ENCODE data around the gene ANO2. TPM values are rescaled to one million over a fixed set of nuclear protein-coding genes. Genes with fewer than 3 reads are reported as not detected.

Gene ANO2
- polyA plus RNA-seq, 2 donors: 1.3 to 1.4 TPM

GRCh38 chr12:5868625-5869295, 76.3 kb downstream of the ANO2 start:
- Histone ChIP-seq H3K36me3 (ENCODE audit: control insufficient read depth in 2 of 2, insufficient read depth in 2 of 2, low read length in 1 of 2) (no peaks in the 10 kb centered on the region), H3K4me3 (ENCODE audit: low read depth in 1 of 2, low read length in 2 of 2) (no peak overlapping the region), H3K27ac (ENCODE audit: low read depth in 2 of 2, low read length in 1 of 2) (no peak overlapping the region), H3K27me3 (ENCODE audit: control insufficient read depth in 1 of 2, insufficient read depth in 2 of 2, low read length in 2 of 2) (peaks cover 0 to 8% of the 10 kb centered on the region in 2 donors), H3K4me1 (ENCODE audit: control insufficient read depth in 2 of 2, insufficient read depth in 2 of 2, low read length in 1 of 2) (peaks cover 0 to 3% of the 10 kb centered on the region in 2 donors), H3K9me3 (ENCODE audit: control insufficient read depth in 2 of 2, insufficient read depth in 1 of 2, low read depth in 1 of 2, low read length in 1 of 2) (peaks cover 0 to 3% of the 10 kb centered on the region in 2 donors)
- WGBS, 2 donors: 77 to 78% methylated on average over 10 of the region's 10 CpGs

- Histone ChIP-seq H3K4me3 (ENCODE audit: low read depth in 1 of 2, low read length in 2 of 2) (no peak overlapping the region), H3K27ac (ENCODE audit: low read depth in 2 of 2, low read length in 1 of 2) (no peak overlapping the region), H3K27me3 (ENCODE audit: control insufficient read depth in 1 of 2, insufficient read depth in 2 of 2, low read length in 2 of 2) (peaks cover 0 to 8% of the 10 kb centered on the region in 2 donors), H3K36me3 (ENCODE audit: control insufficient read depth in 2 of 2, insufficient read depth in 2 of 2, low read length in 1 of 2) (no peaks in the 10 kb centered on the region), H3K4me1 (ENCODE audit: control insufficient read depth in 2 of 2, insufficient read depth in 2 of 2, low read length in 1 of 2) (peaks cover 0 to 3% of the 10 kb centered on the region in 2 donors), H3K9me3 (ENCODE audit: control insufficient read depth in 2 of 2, insufficient read depth in 1 of 2, low read depth in 1 of 2, low read length in 1 of 2) (peaks cover 0 to 6% of the 10 kb centered on the region in 2 donors)
- WGBS, 2 donors: 92 to 97% methylated on average over 2 of the region's 2 CpGs
Observed at GRCh38 chr12:5865397-5865796, 79.7 kb downstream of the ANO2 start.

GRCh38 chr12:5864972-5865371, 80.1 kb downstream of the ANO2 start:
- no peak overlapping the region for H3K27ac ChIP-seq (ENCODE audit: low read depth in 2 of 2, low read length in 1 of 2)
- H3K36me3 ChIP-seq (ENCODE audit: control insufficient read depth in 2 of 2, insufficient read depth in 2 of 2, low read length in 1 of 2): no peaks in the 10 kb centered on the region
- H3K4me1 ChIP-seq (ENCODE audit: control insufficient read depth in 2 of 2, insufficient read depth in 2 of 2, low read length in 1 of 2): peaks cover 0 to 3% of the 10 kb centered on the region in 2 donors
- WGBS, 2 donors: 33 to 40% methylated on average over 1 of the region's 1 CpG
- peaks cover 0 to 8% of the 10 kb centered on the region in 2 donors for H3K27me3 ChIP-seq (ENCODE audit: control insufficient read depth in 1 of 2, insufficient read depth in 2 of 2, low read length in 2 of 2)
- no peak overlapping the region for H3K4me3 ChIP-seq (ENCODE audit: low read depth in 1 of 2, low read length in 2 of 2)
- peaks cover 0 to 6% of the 10 kb centered on the region in 2 donors for H3K9me3 ChIP-seq (ENCODE audit: control insufficient read depth in 2 of 2, insufficient read depth in 1 of 2, low read depth in 1 of 2, low read length in 1 of 2)

GRCh38 chr12:5864301-5864700, 80.8 kb downstream of the ANO2 start:
- Histone ChIP-seq H3K27me3 (ENCODE audit: control insufficient read depth in 1 of 2, insufficient read depth in 2 of 2, low read length in 2 of 2) (peaks cover 0 to 8% of the 10 kb centered on the region in 2 donors), H3K36me3 (ENCODE audit: control insufficient read depth in 2 of 2, insufficient read depth in 2 of 2, low read length in 1 of 2) (no peaks in the 10 kb centered on the region), H3K9me3 (ENCODE audit: control insufficient read depth in 2 of 2, insufficient read depth in 1 of 2, low read depth in 1 of 2, low read length in 1 of 2) (peaks cover 0 to 6% of the 10 kb centered on the region in 2 donors), H3K4me3 (ENCODE audit: low read depth in 1 of 2, low read length in 2 of 2) (no peak overlapping the region), H3K4me1 (ENCODE audit: control insufficient read depth in 2 of 2, insufficient read depth in 2 of 2, low read length in 1 of 2) (peaks cover 0 to 3% of the 10 kb centered on the region in 2 donors), H3K27ac (ENCODE audit: low read depth in 2 of 2, low read length in 1 of 2) (no peak overlapping the region)
- 85 to 88% methylated on average over 3 of the region's 3 CpGs for WGBS, 2 donors

- Histone ChIP-seq H3K27me3 (ENCODE audit: control insufficient read depth in 1 of 2, insufficient read depth in 2 of 2, low read length in 2 of 2) (no peaks in the 10 kb centered on the region), H3K4me3 (ENCODE audit: low read depth in 1 of 2, low read length in 2 of 2) (no peak overlapping the region), H3K4me1 (ENCODE audit: control insufficient read depth in 2 of 2, insufficient read depth in 2 of 2, low read length in 1 of 2) (no peaks in the 10 kb centered on the region), H3K36me3 (ENCODE audit: control insufficient read depth in 2 of 2, insufficient read depth in 2 of 2, low read length in 1 of 2) (no peaks in the 10 kb centered on the region), H3K27ac (ENCODE audit: low read depth in 2 of 2, low read length in 1 of 2) (no peak overlapping the region), H3K9me3 (ENCODE audit: control insufficient read depth in 2 of 2, insufficient read depth in 1 of 2, low read depth in 1 of 2, low read length in 1 of 2) (peaks cover 0 to 6% of the 10 kb centered on the region in 2 donors)
- WGBS, 2 donors: 75 to 82% methylated on average over 10 of the region's 10 CpGs
Observed at GRCh38 chr12:5861416-5861815, 83.6 kb downstream of the ANO2 start.

- H3K4me1 ChIP-seq (ENCODE audit: control insufficient read depth in 2 of 2, insufficient read depth in 2 of 2, low read length in 1 of 2): no peaks in the 10 kb centered on the region
- H3K36me3 ChIP-seq (ENCODE audit: control insufficient read depth in 2 of 2, insufficient read depth in 2 of 2, low read length in 1 of 2): no peaks in the 10 kb centered on the region
- WGBS, 2 donors: 35 to 43% methylated on average over 4 of the region's 4 CpGs
- H3K9me3 ChIP-seq (ENCODE audit: control insufficient read depth in 2 of 2, insufficient read depth in 1 of 2, low read depth in 1 of 2, low read length in 1 of 2): peaks cover 0 to 3% of the 10 kb centered on the region in 2 donors
- no peak overlapping the region for H3K27ac ChIP-seq (ENCODE audit: low read depth in 2 of 2, low read length in 1 of 2)
- H3K27me3 ChIP-seq (ENCODE audit: control insufficient read depth in 1 of 2, insufficient read depth in 2 of 2, low read length in 2 of 2): no peaks in the 10 kb centered on the region
- H3K4me3 ChIP-seq (ENCODE audit: low read depth in 1 of 2, low read length in 2 of 2): no peak overlapping the region
Observed at GRCh38 chr12:5856692-5857091, 88.4 kb downstream of the ANO2 start.

- Histone ChIP-seq H3K4me1 (ENCODE audit: control insufficient read depth in 2 of 2, insufficient read depth in 2 of 2, low read length in 1 of 2) (no peaks in the 10 kb centered on the region), H3K36me3 (ENCODE audit: control insufficient read depth in 2 of 2, insufficient read depth in 2 of 2, low read length in 1 of 2) (no peaks in the 10 kb centered on the region), H3K9me3 (ENCODE audit: control insufficient read depth in 2 of 2, insufficient read depth in 1 of 2, low read depth in 1 of 2, low read length in 1 of 2) (peaks cover 0 to 7% of the 10 kb centered on the region in 2 donors), H3K4me3 (ENCODE audit: low read depth in 1 of 2, low read length in 2 of 2) (no peak overlapping the region), H3K27ac (ENCODE audit: low read depth in 2 of 2, low read length in 1 of 2) (no peak overlapping the region), H3K27me3 (ENCODE audit: control insufficient read depth in 1 of 2, insufficient read depth in 2 of 2, low read length in 2 of 2) (no peaks in the 10 kb centered on the region)
- WGBS, 2 donors: 86 to 97% methylated on average over 1 of the region's 1 CpG
Observed at GRCh38 chr12:5846950-5847349, 98.1 kb downstream of the ANO2 start.

GRCh38 chr12:5840944-5841343, 104.1 kb downstream of the ANO2 start:
- Histone ChIP-seq H3K9me3 (ENCODE audit: control insufficient read depth in 2 of 2, insufficient read depth in 1 of 2, low read depth in 1 of 2, low read length in 1 of 2) (no peaks in the 10 kb centered on the region), H3K4me3 (ENCODE audit: low read depth in 1 of 2, low read length in 2 of 2) (no peak overlapping the region), H3K36me3 (ENCODE audit: control insufficient read depth in 2 of 2, insufficient read depth in 2 of 2, low read length in 1 of 2) (no peaks in the 10 kb centered on the region), H3K4me1 (ENCODE audit: control insufficient read depth in 2 of 2, insufficient read depth in 2 of 2, low read length in 1 of 2) (no peaks in the 10 kb centered on the region), H3K27ac (ENCODE audit: low read depth in 2 of 2, low read length in 1 of 2) (no peak overlapping the region), H3K27me3 (ENCODE audit: control insufficient read depth in 1 of 2, insufficient read depth in 2 of 2, low read length in 2 of 2) (no peaks in the 10 kb centered on the region)
- WGBS, 2 donors: 60 to 66% methylated on average over 9 of the region's 9 CpGs

GRCh38 chr12:5830111-5830510, 114.9 kb downstream of the ANO2 start:
- WGBS, 2 donors: 50 to 60% methylated on average over 6 of the region's 6 CpGs
- Histone ChIP-seq H3K36me3 (ENCODE audit: control insufficient read depth in 2 of 2, insufficient read depth in 2 of 2, low read length in 1 of 2) (no peaks in the 10 kb centered on the region), H3K4me1 (ENCODE audit: control insufficient read depth in 2 of 2, insufficient read depth in 2 of 2, low read length in 1 of 2) (no peaks in the 10 kb centered on the region), H3K4me3 (ENCODE audit: low read depth in 1 of 2, low read length in 2 of 2) (no peak overlapping the region), H3K27ac (ENCODE audit: low read depth in 2 of 2, low read length in 1 of 2) (no peak overlapping the region), H3K27me3 (ENCODE audit: control insufficient read depth in 1 of 2, insufficient read depth in 2 of 2, low read length in 2 of 2) (no peaks in the 10 kb centered on the region), H3K9me3 (ENCODE audit: control insufficient read depth in 2 of 2, insufficient read depth in 1 of 2, low read depth in 1 of 2, low read length in 1 of 2) (no peaks in the 10 kb centered on the region)

GRCh38 chr12:5827591-5827990, 117.5 kb downstream of the ANO2 start:
- Histone ChIP-seq H3K27ac (ENCODE audit: low read depth in 2 of 2, low read length in 1 of 2) (no peak overlapping the region), H3K27me3 (ENCODE audit: control insufficient read depth in 1 of 2, insufficient read depth in 2 of 2, low read length in 2 of 2) (no peaks in the 10 kb centered on the region), H3K36me3 (ENCODE audit: control insufficient read depth in 2 of 2, insufficient read depth in 2 of 2, low read length in 1 of 2) (no peaks in the 10 kb centered on the region), H3K4me3 (ENCODE audit: low read depth in 1 of 2, low read length in 2 of 2) (no peak overlapping the region), H3K9me3 (ENCODE audit: control insufficient read depth in 2 of 2, insufficient read depth in 1 of 2, low read depth in 1 of 2, low read length in 1 of 2) (peaks cover 0 to 3% of the 10 kb centered on the region in 2 donors), H3K4me1 (ENCODE audit: control insufficient read depth in 2 of 2, insufficient read depth in 2 of 2, low read length in 1 of 2) (no peaks in the 10 kb centered on the region)
- WGBS, 2 donors: 55 to 69% methylated on average over 22 of the region's 22 CpGs
